ENCODE results near the gene STX4. TPM values are rescaled to one million over a fixed set of nuclear protein-coding genes. Genes with fewer than 3 reads are reported as not detected.

Gene STX4, protein sequence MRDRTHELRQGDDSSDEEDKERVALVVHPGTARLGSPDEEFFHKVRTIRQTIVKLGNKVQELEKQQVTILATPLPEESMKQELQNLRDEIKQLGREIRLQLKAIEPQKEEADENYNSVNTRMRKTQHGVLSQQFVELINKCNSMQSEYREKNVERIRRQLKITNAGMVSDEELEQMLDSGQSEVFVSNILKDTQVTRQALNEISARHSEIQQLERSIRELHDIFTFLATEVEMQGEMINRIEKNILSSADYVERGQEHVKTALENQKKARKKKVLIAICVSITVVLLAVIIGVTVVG
- polyA plus RNA-seq (2011; rRNA removed) (37.0 and 39.7 TPM in 2 replicates), polyA plus RNA-seq (2017; fragmentation: RNase III; extraction: RNeasy Plus Mini Kit Qiagen cat#74134 plus additional on column Dnase treatment) (67.9 to 79.5 TPM (median 73.9 TPM) in 3 replicates), polyA minus RNA-seq (2011; rRNA and poly(A)+ RNA removed) (33.6 and 34.8 TPM in 2 replicates)
- polyA plus RNA-seq (2012; cell fraction: cytosol; rRNA removed) = 63.0 and 72.1 TPM in 2 replicates
- 118 and 119 TPM in 2 replicates for polyA plus RNA-seq (2012; cell fraction: nucleus; rRNA removed)

DNA sequence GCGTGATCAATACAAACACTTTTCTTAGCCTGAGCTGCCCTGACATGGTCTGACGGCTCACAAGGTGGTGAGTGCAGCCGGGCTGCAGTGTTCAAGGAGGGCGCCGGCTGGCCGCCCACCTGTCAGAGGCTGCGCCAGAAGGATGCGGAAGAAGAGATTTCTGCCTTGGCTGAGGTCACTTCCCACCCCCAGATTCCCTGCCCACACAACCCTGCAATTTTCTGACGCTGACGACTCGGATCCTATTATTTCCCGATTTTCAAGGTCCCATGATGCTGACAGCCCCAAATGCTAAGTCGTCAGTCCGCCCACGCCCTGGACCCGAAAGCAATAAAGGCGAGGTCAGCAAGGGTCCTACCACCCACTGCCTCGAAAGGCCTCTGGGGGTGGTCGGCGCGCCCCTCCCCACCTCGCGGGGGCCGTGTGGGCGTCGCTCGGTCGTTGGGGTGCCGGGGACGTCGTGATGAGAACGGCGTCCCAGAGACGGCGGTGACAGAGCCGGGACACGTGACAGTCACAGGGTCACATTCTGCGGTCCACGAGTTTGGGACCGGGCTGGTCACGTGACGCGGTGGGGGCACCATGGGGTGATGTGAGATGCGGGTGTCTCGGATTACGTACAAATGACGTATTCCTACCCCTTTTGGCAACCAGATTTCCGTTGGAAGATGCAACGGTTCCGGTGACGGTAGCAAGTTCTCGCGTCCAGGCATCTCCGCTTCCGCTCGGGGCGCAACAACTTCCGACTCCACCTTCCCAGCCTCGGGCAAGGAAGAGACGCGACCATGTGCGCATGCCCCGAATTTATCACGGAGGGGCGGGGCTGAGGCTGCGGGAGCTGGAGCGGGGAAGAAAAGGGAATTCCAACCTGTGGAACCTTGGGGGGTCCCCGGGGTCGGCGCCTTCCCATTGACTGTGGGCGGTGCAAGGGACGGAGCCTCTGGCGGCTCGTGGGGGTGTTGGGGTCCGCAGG, at the start of gene STX4:
Gene STX4, plus strand, starts transcription at position 823 of the 973 bp plus-strand sequence. CDS start 248 bp downstream, outside the sequence.
- H3K4me1 ChIP-seq = peaks cover 8% of the 10 kb centered on the region; the same call in 1 of the 3 replicates
- peak within 1 kb of the TSS; percentile 85 to 95 for H3K27ac ChIP-seq
- H3K9me3 ChIP-seq = no peaks in the 10 kb centered on the region
- POLR2A ChIA-PET = interaction anchor here (1.5 to 1.9 kb wide), 4 partner anchors 34 to 109 kb away, joined by 3 to 19 read pairs (median 6); partner anchors contain the start of genes ZNF646 and ZNF668
- ATAC-seq (peak; percentile 89 to 90), DNase-seq (ENCODE audit: low read depth in 1 of 2, low spot score in 1 of 2) (peak; percentile 91 to 97), FAIRE-seq (no peak)
- peak within 1 kb of the TSS; percentile 83 for H3K4me2 ChIP-seq
- CTCF ChIA-PET = interaction anchor here (3.1 to 6.5 kb wide), 2 partner anchors 47 to 48 kb away, joined by 18 to 49 read pairs; partner anchors contain the start of gene HSD3B7
- WGBS (ENCODE audit: missing lambda C conversion rate) = 8% methylated on average over 37 of the region's 75 CpGs
- H3K4me3 ChIP-seq = peak within 1 kb of the TSS; percentile 72
- no peak; the same call in 1 of the 2 replicates for TF ChIP-seq MYC (IDR thresholded peaks at IDR 0.05; ENCODE audit: borderline replicate concordance, low read length)
- peak; percentile 71 for TF ChIP-seq PHF8 (IDR thresholded peaks at IDR 0.05; ENCODE audit: borderline replicate concordance, low read depth)
- no peak for TF ChIP-seq HOXA7 (CRISPR knock-in tag; IDR thresholded peaks at IDR 0.05)
- TF ChIP-seq GATA3 (IDR thresholded peaks at IDR 0.05; ENCODE audit: borderline replicate concordance) = peak; percentile 16; the same call in 1 of the 2 replicates
- TF ChIP-seq JUN (IDR thresholded peaks at IDR 0.05) = peak in 1 of 2 experiments; percentile 60; a peak in 3 of 5 replicates
- TF ChIP-seq ZFP36 (IDR thresholded peaks at IDR 0.05; ENCODE audit: borderline replicate concordance, partially characterized antibody) = no peak
- 0 out of 2 replicates have a peak, but pooled peaks have one; percentile 39 for TF ChIP-seq ESRRA (IDR thresholded peaks at IDR 0.05; ENCODE audit: borderline replicate concordance, low read length)
- TF ChIP-seq, protein P1, sequence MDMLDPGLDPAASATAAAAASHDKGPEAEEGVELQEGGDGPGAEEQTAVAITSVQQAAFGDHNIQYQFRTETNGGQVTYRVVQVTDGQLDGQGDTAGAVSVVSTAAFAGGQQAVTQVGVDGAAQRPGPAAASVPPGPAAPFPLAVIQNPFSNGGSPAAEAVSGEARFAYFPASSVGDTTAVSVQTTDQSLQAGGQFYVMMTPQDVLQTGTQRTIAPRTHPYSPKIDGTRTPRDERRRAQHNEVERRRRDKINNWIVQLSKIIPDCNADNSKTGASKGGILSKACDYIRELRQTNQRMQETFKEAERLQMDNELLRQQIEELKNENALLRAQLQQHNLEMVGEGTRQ (IDR thresholded peaks at IDR 0.05) = peak; percentile 99
- no peak for TF ChIP-seq RCOR1 (IDR thresholded peaks at IDR 0.05; ENCODE audit: low read depth, low read length)
- no peak for TF ChIP-seq ZSCAN20 (CRISPR knock-in tag; IDR thresholded peaks at IDR 0.05)
- TF ChIP-seq, protein P2, sequence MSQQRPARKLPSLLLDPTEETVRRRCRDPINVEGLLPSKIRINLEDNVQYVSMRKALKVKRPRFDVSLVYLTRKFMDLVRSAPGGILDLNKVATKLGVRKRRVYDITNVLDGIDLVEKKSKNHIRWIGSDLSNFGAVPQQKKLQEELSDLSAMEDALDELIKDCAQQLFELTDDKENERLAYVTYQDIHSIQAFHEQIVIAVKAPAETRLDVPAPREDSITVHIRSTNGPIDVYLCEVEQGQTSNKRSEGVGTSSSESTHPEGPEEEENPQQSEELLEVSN (IDR thresholded peaks at IDR 0.05; ENCODE audit: borderline replicate concordance, low read depth) = peak; percentile 93
- TF ChIP-seq, protein P3, sequence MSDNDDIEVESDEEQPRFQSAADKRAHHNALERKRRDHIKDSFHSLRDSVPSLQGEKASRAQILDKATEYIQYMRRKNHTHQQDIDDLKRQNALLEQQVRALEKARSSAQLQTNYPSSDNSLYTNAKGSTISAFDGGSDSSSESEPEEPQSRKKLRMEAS (IDR thresholded peaks at IDR 0.05) = peak; percentile 95
- no peak for TF ChIP-seq MAFK (IDR thresholded peaks at IDR 0.05; ENCODE audit: partially characterized antibody)
- peak; percentile 55; the same call in 1 of the 2 replicates for TF ChIP-seq TP53 (CRISPR knock-in tag; IDR thresholded peaks at IDR 0.05)
- no peak for TF ChIP-seq EHMT2 (IDR thresholded peaks at IDR 0.05; ENCODE audit: low read depth)
- TF ChIP-seq, protein P4, sequence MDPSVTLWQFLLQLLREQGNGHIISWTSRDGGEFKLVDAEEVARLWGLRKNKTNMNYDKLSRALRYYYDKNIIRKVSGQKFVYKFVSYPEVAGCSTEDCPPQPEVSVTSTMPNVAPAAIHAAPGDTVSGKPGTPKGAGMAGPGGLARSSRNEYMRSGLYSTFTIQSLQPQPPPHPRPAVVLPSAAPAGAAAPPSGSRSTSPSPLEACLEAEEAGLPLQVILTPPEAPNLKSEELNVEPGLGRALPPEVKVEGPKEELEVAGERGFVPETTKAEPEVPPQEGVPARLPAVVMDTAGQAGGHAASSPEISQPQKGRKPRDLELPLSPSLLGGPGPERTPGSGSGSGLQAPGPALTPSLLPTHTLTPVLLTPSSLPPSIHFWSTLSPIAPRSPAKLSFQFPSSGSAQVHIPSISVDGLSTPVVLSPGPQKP (IDR thresholded peaks at IDR 0.05; ENCODE audit: low read depth, low read length) = no peak
- no peak for TF ChIP-seq ZC3H11A (IDR thresholded peaks at IDR 0.05)
- TF ChIP-seq CHD2 (IDR thresholded peaks at IDR 0.05; ENCODE audit: low read length, partially characterized antibody) = no peak
- TF ChIP-seq SREBF2 (IDR thresholded peaks at IDR 0.05) = no peak
- no peak for TF ChIP-seq CBX2 (IDR thresholded peaks at IDR 0.05; ENCODE audit: borderline replicate concordance, low read depth)
- TF ChIP-seq HDAC2 (IDR thresholded peaks at IDR 0.05) = no peak
- peak; percentile 46; the same call in 1 of the 2 replicates for TF ChIP-seq FOXS1 (CRISPR knock-in tag; IDR thresholded peaks at IDR 0.05)
- TF ChIP-seq, protein P5, sequence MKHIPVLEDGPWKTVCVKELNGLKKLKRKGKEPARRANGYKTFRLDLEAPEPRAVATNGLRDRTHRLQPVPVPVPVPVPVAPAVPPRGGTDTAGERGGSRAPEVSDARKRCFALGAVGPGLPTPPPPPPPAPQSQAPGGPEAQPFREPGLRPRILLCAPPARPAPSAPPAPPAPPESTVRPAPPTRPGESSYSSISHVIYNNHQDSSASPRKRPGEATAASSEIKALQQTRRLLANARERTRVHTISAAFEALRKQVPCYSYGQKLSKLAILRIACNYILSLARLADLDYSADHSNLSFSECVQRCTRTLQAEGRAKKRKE (CRISPR knock-in tag; IDR thresholded peaks at IDR 0.05; ENCODE audit: low read depth) = no peak
- TF ChIP-seq, protein P6, sequence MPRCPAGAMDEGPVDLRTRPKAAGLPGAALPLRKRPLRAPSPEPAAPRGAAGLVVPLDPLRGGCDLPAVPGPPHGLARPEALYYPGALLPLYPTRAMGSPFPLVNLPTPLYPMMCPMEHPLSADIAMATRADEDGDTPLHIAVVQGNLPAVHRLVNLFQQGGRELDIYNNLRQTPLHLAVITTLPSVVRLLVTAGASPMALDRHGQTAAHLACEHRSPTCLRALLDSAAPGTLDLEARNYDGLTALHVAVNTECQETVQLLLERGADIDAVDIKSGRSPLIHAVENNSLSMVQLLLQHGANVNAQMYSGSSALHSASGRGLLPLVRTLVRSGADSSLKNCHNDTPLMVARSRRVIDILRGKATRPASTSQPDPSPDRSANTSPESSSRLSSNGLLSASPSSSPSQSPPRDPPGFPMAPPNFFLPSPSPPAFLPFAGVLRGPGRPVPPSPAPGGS (IDR thresholded peaks at IDR 0.05) = peak; percentile 28; the same call in 1 of the 3 replicates
- TF ChIP-seq HEYL (CRISPR knock-in tag; IDR thresholded peaks at IDR 0.05) = no peak; the same call in 1 of the 2 replicates
- TF ChIP-seq, protein P7, sequence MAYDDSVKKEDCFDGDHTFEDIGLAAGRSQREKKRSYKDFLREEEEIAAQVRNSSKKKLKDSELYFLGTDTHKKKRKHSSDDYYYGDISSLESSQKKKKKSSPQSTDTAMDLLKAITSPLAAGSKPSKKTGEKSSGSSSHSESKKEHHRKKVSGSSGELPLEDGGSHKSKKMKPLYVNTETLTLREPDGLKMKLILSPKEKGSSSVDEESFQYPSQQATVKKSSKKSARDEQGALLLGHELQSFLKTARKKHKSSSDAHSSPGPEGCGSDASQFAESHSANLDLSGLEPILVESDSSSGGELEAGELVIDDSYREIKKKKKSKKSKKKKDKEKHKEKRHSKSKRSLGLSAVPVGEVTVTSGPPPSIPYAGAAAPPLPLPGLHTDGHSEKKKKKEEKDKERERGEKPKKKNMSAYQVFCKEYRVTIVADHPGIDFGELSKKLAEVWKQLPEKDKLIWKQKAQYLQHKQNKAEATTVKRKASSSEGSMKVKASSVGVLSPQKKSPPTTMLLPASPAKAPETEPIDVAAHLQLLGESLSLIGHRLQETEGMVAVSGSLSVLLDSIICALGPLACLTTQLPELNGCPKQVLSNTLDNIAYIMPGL (CRISPR knock-in tag; IDR thresholded peaks at IDR 0.05; ENCODE audit: borderline replicate concordance) = no peak
- TF ChIP-seq NPAS2 (CRISPR knock-in tag; IDR thresholded peaks at IDR 0.05; ENCODE audit: borderline replicate concordance) = peak; percentile 93
- TF ChIP-seq CHD4 (IDR thresholded peaks at IDR 0.05; ENCODE audit: borderline replicate concordance) = no peak
- no peak for TF ChIP-seq RAD21 (conservative IDR thresholded peaks at IDR 0.05 in 1 of 2, IDR thresholded peaks at IDR 0.05 in 1 of 2)

Data from A549 (cell line).